B cell (primary cell): ENCODE results near the gene POC1B.

ENCODE experiments used
- EZH2 ChIP-seq: IDR thresholded peaks from 2 replicates; pipeline ENCODE4 v1.6.1; 2012; ENCODE audit warnings: borderline replicate concordance, low read depth, mild to moderate bottlenecking, moderate library complexity, low read length; ENCODE audit not compliant: insufficient read depth, poor library complexity, severe bottlenecking
- TF ChIP-seq, protein P1 (sequence below): fragments of 200-600 bp; IDR thresholded peaks from one replicate; pipeline ENCODE4 v1.8.0; 2022; ENCODE audit warnings: antibody characterized with exemption, mild to moderate bottlenecking

GRCh38 chr12:89525305-89525823 lies 483 bp downstream of the POC1B start:
- TF ChIP-seq, protein P1, sequence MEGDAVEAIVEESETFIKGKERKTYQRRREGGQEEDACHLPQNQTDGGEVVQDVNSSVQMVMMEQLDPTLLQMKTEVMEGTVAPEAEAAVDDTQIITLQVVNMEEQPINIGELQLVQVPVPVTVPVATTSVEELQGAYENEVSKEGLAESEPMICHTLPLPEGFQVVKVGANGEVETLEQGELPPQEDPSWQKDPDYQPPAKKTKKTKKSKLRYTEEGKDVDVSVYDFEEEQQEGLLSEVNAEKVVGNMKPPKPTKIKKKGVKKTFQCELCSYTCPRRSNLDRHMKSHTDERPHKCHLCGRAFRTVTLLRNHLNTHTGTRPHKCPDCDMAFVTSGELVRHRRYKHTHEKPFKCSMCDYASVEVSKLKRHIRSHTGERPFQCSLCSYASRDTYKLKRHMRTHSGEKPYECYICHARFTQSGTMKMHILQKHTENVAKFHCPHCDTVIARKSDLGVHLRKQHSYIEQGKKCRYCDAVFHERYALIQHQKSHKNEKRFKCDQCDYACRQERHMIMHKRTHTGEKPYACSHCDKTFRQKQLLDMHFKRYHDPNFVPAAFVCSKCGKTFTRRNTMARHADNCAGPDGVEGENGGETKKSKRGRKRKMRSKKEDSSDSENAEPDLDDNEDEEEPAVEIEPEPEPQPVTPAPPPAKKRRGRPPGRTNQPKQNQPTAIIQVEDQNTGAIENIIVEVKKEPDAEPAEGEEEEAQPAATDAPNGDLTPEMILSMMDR, result no peak
- TF ChIP-seq EZH2, result no peak
